Activated naive CD4-positive, alpha-beta T cell treated with anti-CD3 and anti-CD28 coated beads, Interleukin-2, amount 50 U/mL, for 72 hours (primary cell): ENCODE results near the gene TMPRSS9. TPM values are rescaled to one million over a fixed set of nuclear protein-coding genes. Genes with fewer than 3 reads are reported as not detected.
"Not testable (repeated sequence)": the region's sequence is repeated elsewhere in the genome, so short reads cannot be mapped to it uniquely, and the experiment has no call there.

Source experiments
- ATAC-seq, 2 donors: fragments of 150-1000 bp; cut with Tn5 transposase; 2 replicates each; pipeline ENCODE4 v1.10.0; 2021; ENCODE audit warnings: mild to moderate bottlenecking in 2 of 2, moderate library complexity in 2 of 2
- DNase-seq, 2 donors: peaks; one replicate each; pipeline ENCODE4 v3.0.0; 2021 to 2022; ENCODE audit warnings: low spot score in 2 of 2
- H3K27ac Mint-ChIP-seq, 2 donors: one replicate each; pipeline ENCODE4 v1.8.0; 2022; ENCODE audit warnings: mild to moderate bottlenecking in 2 of 2, mixed read lengths in 2 of 2
- H3K36me3 Mint-ChIP-seq, 2 donors: one replicate each; pipeline ENCODE4 v1.8.0; 2022; ENCODE audit warnings: mixed read lengths in 2 of 2
- H3K9me3 Mint-ChIP-seq, 2 donors: one replicate each; pipeline ENCODE4 v1.8.0; 2022; ENCODE audit warnings: mixed read lengths in 2 of 2
- total RNA-seq, 2 donors: library from RNA; stranded (reverse); gene quantifications; one replicate each; pipeline ENCODE4 v1.2.3, GENCODE V29; 2022

The TMPRSS9 gene
- total RNA-seq, 2 donors from 2014 or later = not detected

DNA sequence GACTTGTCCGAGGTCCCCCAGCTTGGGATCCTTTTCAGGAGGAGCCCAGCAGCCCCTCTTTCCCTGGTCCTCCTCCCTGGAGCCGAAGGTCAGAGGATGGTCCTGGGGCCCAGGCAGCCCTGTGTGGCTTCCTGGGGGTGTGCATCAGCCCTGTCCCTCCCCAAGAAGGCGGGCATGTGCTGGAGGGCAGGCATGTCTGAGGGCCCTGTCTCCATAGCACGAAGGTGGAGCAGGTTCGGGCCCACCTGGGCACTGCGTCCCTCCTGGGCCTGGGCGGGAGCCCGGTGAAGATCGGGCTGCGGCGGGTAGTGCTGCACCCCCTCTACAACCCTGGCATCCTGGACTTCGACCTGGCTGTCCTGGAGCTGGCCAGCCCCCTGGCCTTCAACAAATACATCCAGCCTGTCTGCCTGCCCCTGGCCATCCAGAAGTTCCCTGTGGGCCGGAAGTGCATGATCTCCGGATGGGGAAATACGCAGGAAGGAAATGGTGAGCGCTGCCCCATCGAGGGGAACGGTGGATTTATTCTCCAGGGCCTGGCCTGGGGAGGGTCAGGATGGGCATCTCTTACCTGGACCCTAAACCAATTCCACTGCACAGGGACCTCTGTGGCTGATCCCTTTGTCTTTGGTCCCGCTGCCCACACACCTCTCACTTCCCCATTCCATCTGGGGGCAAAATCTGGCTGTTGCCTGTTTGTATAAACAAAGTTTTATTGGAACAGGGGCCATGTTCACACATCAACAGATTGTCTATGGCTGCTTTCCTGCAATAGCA, 56.4 kb downstream of the TMPRSS9 start:
- Mint-ChIP-seq H3K36me3 (no peaks in the 10 kb centered on the region), H3K9me3 (no peaks in the 10 kb centered on the region), H3K27ac (peak overlapping the region in 1 of 2 donors; percentile 72)
- ATAC-seq (no peak), DNase-seq (no peak)

GRCh38 chr19:2417436-2417835, 57.4 kb downstream of the TMPRSS9 start:
- H3K36me3 Mint-ChIP-seq, H3K27ac Mint-ChIP-seq, DNase-seq, H3K9me3 Mint-ChIP-seq: not testable (repeated sequence)
- ATAC-seq = peak in 1 of 2 donors; percentile 32

DNA sequence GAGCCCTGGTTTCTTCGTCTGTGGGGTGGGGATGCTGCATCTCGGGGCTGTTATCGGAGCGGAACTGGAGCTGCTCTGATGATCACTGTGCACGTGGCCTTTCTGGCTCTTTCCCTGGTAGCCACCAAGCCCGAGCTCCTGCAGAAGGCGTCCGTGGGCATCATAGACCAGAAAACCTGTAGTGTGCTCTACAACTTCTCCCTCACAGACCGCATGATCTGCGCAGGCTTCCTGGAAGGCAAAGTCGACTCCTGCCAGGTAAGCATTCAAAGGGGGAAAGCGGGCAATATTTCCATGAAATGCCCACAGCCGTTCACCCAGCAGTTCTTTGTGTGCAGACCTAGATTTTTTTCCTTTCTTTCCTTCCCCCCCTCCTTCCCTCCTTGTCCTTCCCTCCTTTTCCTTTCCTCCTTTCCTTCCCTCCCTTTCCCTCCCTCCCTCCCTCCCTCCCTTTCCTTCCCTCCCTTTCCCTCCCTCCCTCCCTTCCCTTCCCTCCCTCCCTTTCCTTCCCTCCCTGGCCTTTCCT, 57.9 kb downstream of the TMPRSS9 start:
- Mint-ChIP-seq H3K27ac (no peak overlapping the region), H3K36me3 (no peaks in the 10 kb centered on the region), H3K9me3 (no peaks in the 10 kb centered on the region)
- no peak for ATAC-seq
- no peak for DNase-seq

- Mint-ChIP-seq H3K9me3 (no peaks in the 10 kb centered on the region), H3K27ac (peak overlapping the region in 1 of 2 donors; percentile 67), H3K36me3 (no peaks in the 10 kb centered on the region)
- no peak for DNase-seq
- ATAC-seq = no peak
These were observed 59.7 kb downstream of the TMPRSS9 start for GRCh38 chr19:2419754-2420153.

GRCh38 chr19:2420490-2420889, 60.4 kb downstream of the TMPRSS9 start:
- H3K36me3 Mint-ChIP-seq = no peaks in the 10 kb centered on the region
- no peak overlapping the region for H3K27ac Mint-ChIP-seq
- no peak for ATAC-seq
- H3K9me3 Mint-ChIP-seq = no peaks in the 10 kb centered on the region
- DNase-seq = no peak

DNA sequence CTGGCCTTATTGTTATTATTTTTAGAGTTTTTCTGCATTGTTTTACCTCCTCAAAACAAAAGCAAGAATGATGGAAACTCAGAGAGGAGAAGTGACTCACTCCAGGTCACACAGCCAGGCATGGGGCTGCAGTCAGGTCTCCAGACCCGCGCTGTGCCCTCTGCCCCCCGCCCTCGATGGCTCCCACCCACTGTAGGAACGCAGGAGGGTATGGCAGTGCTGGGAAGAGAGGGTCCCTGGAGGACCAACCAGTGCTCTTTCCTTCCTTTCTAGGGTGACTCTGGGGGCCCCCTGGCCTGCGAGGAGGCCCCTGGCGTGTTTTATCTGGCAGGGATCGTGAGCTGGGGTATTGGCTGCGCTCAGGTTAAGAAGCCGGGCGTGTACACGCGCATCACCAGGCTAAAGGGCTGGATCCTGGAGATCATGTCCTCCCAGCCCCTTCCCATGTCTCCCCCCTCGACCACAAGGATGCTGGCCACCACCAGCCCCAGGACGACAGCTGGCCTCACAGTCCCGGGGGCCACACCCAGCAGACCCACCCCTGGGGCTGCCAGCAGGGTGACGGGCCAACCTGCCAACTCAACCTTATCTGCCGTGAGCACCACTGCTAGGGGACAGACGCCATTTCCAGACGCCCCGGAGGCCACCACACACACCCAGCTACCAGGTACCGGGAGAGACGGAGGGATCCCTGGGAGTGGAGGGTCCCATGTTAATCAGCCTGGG, 61.7 kb downstream of the TMPRSS9 start:
- Mint-ChIP-seq H3K9me3 (no peaks in the 10 kb centered on the region), H3K36me3 (peaks cover 5 to 7% of the 10 kb centered on the region in 2 donors)

GRCh38 chr19:2423071-2423914, 63.2 kb downstream of the TMPRSS9 start:
- DNase-seq = no peak
- peaks cover 13 to 14% of the 10 kb centered on the region in 2 donors for H3K36me3 Mint-ChIP-seq
- no peaks in the 10 kb centered on the region for H3K9me3 Mint-ChIP-seq
- H3K27ac Mint-ChIP-seq = no peak overlapping the region
- no peak for ATAC-seq

More for the DNA sequence above, 61.7 kb downstream of the TMPRSS9 start:
- peak overlapping the region in 1 of 2 donors; percentile 9 for H3K27ac Mint-ChIP-seq
- DNase-seq (no peak), ATAC-seq (no peak)

DNA sequence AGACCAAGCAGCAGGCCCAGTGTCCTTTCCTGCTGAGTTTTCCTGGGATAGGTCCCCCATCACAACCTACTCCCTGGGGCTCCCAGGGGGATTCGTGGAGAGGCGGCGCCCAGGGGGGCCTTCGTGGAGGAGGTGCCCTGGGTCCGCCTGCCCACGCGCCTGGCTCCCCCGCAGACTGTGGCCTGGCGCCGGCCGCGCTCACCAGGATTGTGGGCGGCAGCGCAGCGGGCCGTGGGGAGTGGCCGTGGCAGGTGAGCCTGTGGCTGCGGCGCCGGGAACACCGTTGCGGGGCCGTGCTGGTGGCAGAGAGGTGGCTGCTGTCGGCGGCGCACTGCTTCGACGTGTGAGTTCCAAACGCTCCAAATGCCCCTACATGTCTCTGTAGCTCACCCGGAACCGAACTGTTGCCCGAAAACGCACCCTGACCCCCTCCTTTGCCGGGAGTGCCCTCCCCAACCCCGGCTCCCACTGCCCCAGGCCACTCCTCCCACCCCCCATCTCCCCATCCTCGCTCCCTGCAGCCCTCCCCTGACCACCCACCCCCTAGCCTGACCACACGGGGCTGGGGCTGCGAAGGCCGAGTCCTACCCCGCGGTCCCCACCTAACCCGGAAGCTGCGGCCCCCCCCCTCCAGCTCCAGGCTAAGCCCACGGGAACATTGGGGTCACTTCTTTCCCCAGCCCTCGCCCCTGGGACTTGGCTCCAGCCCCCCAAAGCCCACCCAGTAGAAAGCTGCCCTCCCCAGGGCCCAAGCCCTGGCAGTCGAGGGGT, 64.0 kb downstream of the TMPRSS9 start:
- Mint-ChIP-seq H3K27ac (no peak overlapping the region), H3K36me3 (peaks cover 13 to 14% of the 10 kb centered on the region in 2 donors), H3K9me3 (no peaks in the 10 kb centered on the region)
- ATAC-seq = no peak
- DNase-seq = no peak

GRCh38 chr19:2424686-2425621, 64.9 kb downstream of the TMPRSS9 start:
- no peak for ATAC-seq
- DNase-seq = no peak
- Mint-ChIP-seq H3K36me3 (peaks cover 13 to 14% of the 10 kb centered on the region in 2 donors), H3K27ac (no peak overlapping the region), H3K9me3 (no peaks in the 10 kb centered on the region)

DNA sequence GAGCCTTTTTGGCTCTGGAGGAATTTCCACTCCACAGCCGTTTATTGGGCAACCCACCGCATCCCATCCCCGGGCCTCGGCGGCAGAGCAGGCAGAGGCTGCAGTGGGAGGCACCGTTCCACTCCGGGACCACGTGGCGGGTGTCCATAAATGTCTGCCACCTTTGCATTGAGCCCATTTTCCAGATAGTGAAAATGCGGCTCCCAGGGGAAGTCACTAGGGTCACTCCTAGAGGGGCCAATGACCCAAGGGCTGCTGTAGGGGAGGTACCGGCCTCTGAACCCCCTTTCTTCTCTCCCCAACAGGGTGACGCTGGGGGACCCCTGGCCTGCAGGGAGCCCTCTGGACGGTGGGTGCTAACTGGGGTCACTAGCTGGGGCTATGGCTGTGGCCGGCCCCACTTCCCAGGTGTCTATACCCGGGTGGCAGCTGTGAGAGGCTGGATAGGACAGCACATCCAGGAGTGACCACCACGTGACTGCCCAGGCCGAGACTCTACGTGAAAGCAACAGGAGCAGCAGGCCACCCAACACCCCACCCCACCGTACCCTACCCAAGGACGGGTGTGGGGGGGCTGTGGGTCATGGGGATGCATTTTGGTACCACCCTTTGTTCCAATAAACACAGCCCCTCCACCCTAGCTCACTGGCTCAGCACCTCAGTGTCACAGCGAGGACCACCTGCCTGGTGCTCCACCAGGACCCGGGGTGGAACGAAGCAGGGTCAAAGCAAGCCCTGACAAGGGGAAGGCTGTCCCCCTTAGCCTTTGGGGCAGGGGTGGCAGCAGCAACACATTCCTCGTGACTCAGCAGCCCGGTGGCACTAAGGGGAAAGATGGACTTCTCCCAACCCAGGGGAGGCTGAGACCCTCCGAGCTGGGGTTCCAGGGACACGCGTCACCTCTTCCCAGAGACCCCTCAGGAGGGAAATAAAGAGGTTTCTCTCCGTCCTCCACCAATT, 65.8 kb downstream of the TMPRSS9 start:
- ATAC-seq = no peak
- Mint-ChIP-seq H3K27ac (peak overlapping the region; percentile 88 to 96), H3K36me3 (peaks cover 13 to 14% of the 10 kb centered on the region in 2 donors), H3K9me3 (no peaks in the 10 kb centered on the region)
- no peak for DNase-seq

GRCh38 chr19:2426611-2427428, 66.8 kb downstream of the TMPRSS9 start:
- no peaks in the 10 kb centered on the region for H3K9me3 Mint-ChIP-seq
- peak; percentile 15 to 31 for ATAC-seq

DNA sequence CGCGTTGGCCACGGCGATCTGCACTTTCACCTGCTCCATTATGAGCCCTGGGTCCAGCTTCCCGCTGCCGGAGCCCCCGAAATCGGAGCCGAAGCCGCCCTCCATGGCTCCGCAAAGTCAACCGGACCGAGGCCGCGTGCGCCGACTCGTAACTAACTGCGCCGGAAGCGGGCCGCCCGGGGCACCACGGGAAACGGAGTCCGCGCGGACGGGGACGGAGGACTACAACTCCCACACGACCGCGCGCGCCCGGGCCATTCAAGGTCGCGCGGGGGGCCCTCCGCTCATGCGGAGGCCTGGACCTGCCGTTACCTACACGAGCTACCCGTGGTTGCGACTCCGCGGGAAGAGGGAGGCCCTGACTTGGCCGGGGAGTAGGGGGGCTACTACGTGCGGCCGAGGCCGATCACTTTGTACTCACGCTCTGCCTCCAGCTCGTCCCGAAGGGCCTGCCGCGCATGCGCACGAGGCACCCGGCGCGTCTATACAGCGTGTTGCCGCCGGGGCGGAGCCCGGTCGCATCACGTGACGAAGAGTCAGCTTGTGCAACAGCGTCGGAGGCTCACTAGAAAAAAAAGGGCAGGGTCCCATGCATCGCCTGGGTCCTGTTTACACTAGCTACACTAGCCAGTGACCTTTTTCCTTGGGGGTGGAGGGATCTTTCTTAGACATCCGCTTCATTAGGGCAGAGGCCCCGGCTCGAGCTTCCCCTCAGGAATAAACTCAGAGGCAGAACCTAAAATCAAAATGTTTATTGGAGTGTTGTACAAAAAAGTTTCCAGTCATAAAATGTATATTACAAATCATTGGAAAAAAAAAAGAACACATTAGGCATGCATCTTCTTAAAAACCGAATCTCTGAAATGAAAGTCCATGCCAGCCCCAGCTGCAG, 67.6 kb downstream of the TMPRSS9 start, which contains the start of gene TIMM13:
Gene TIMM13 (minus strand): TSS at position 158 of the 892 bp plus-strand sequence. CDS start 53 bp downstream, at position 105.
- DNase-seq (peak; percentile 97 to 98), ATAC-seq (peak; percentile 91 to 93)
- H3K27ac Mint-ChIP-seq = peak within 1 kb of the TSS; percentile 96 to 99
- H3K9me3 Mint-ChIP-seq = no peaks in the 10 kb centered on the region
- H3K36me3 Mint-ChIP-seq = peaks cover 13 to 14% of the 10 kb centered on the region in 2 donors

More at GRCh38 chr19:2426611-2427428, 66.8 kb downstream of the TMPRSS9 start:
- peak overlapping the region; percentile 96 to 99 for H3K27ac Mint-ChIP-seq
- peaks cover 13 to 14% of the 10 kb centered on the region in 2 donors for H3K36me3 Mint-ChIP-seq
- DNase-seq = peak in 1 of 2 donors; percentile 51
